Right renal pelvis (tissue), 4 donors: Measurements from ENCODE around the gene GAB4. TPM values are rescaled to one million over a fixed set of nuclear protein-coding genes. Genes with fewer than 3 reads are reported as not detected.
"Not testable (repeated sequence)": the region's sequence is repeated elsewhere in the genome, so short reads cannot be mapped to it uniquely, and the experiment has no call there.

Experiments
- DNase-seq, 4 donors: peaks; one replicate each; pipeline ENCODE4 v3.0.0-alpha.2; 2013; ENCODE audit warnings: low read depth in 4 of 4, low spot score in 3 of 4, missing footprints in 1 of 4
- polyA plus RNA-seq, 4 donors: library from polyadenylated mRNA; unstranded; fragments of 120-200 nt; gene quantifications; one replicate each; pipeline ENCODE4 v1.2.1, GENCODE V29; 2013; ENCODE audit not compliant: insufficient read length in 4 of 4

The GAB4 gene
- polyA plus RNA-seq, 4 donors, result not detected

GRCh38 chr22:16960220-16960883, 47.7 kb downstream of the GAB4 start:
- no peak for DNase-seq

- DNase-seq, result no peak
Measured at GRCh38 chr22:16959345-16959930, 48.6 kb downstream of the GAB4 start.

DNA sequence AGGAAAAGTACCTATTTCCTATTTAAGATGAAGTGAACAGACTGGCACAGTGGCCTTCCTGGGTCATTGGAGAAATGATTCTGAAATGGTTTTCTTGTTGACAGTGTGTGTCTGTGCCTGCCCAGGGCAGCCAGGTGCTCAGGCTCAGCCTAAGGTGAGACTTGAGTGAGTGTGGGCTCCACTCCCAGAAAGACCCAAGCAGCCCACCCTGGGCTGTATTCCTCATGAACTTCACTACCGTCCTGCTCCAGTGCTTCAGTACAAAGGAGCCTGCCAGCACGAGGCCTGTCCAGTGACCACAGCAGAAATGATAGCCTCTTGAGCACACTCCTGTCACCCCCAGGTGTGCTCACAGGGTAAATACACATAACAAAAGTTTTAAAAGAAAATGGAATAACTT, 49.5 kb downstream of the GAB4 start:
- no peak for DNase-seq

DNA sequence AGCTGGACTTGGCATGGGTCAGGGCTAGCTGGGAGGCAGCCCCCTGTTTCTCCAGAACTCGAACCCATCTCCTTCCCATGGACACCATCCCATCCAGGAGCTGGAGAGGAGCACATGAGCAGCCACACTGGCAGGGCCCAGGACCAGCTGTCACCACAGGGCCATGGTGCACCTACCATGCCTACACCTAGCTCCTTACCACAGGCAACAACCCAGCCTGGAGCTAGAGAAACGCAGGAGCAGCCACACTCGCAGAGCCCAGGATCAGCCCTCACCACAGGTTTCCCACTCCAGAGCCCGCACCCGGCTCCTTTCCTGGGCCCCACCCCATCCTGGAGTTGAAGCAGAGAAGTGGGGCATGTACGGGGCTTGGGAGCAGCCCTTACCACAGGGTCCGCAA, 50.2 kb downstream of the GAB4 start:
- DNase-seq, result no peak

GRCh38 chr22:16956290-16956689, 51.7 kb downstream of the GAB4 start:
- no peak for DNase-seq

- peak in 3 of 4 donors; percentile 1 to 20 (median 5) for DNase-seq
Measured at GRCh38 chr22:16955678-16956210, 52.3 kb downstream of the GAB4 start.

DNA sequence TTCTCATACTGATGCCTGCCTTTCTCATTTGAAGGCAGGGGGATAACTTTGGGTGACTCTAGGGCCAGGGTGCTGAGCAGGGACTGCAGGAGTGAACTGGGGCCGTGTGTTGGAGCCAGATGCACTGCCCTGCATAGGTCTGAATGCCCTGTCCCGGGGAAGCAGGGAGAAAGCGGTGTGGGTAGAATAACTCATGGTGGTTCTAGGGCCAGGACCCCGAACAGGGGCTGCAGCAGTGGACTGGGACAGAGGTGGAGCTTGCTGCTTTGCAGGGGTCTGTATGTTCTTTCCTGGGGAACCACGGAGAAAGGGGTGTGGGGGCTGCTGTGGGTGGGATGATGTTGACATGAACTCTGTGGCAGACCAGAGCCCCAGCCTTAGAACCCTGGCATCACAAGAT, 52.9 kb downstream of the GAB4 start:
- no peak for DNase-seq

DNA sequence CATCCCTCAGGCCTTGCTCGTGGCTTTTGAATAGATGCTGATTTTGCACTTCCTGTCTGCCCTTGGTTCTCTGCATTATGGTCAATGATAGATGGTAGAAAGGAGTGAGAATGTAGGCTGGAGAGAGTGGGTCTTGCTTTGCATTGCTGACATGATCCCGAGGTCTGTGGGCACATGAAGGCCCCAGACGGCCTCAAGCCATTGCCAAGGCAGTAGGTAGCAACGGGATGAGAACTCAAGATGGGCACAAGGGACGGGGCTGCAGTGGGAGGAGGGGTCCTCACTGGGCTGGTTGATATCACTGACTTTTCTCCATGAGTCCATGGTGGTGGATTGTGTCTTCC, 54.0 kb downstream of the GAB4 start:
- DNase-seq, result no peak

GRCh38 chr22:16953206-16954059, 54.6 kb downstream of the GAB4 start:
- DNase-seq, result no peak

- DNase-seq, result no peak
Measured at GRCh38 chr22:16949561-16949960, 58.5 kb downstream of the GAB4 start.

GRCh38 chr22:16937811-16938210, 70.2 kb downstream of the GAB4 start:
- DNase-seq, result no peak

- not testable (repeated sequence) for DNase-seq
Measured at GRCh38 chr22:16937209-16937608, 70.8 kb downstream of the GAB4 start.

- no peak for DNase-seq
Measured at GRCh38 chr22:16936625-16937024, 71.4 kb downstream of the GAB4 start.

- DNase-seq, result no peak
Measured at GRCh38 chr22:16935209-16935608, 72.8 kb downstream of the GAB4 start.

DNA sequence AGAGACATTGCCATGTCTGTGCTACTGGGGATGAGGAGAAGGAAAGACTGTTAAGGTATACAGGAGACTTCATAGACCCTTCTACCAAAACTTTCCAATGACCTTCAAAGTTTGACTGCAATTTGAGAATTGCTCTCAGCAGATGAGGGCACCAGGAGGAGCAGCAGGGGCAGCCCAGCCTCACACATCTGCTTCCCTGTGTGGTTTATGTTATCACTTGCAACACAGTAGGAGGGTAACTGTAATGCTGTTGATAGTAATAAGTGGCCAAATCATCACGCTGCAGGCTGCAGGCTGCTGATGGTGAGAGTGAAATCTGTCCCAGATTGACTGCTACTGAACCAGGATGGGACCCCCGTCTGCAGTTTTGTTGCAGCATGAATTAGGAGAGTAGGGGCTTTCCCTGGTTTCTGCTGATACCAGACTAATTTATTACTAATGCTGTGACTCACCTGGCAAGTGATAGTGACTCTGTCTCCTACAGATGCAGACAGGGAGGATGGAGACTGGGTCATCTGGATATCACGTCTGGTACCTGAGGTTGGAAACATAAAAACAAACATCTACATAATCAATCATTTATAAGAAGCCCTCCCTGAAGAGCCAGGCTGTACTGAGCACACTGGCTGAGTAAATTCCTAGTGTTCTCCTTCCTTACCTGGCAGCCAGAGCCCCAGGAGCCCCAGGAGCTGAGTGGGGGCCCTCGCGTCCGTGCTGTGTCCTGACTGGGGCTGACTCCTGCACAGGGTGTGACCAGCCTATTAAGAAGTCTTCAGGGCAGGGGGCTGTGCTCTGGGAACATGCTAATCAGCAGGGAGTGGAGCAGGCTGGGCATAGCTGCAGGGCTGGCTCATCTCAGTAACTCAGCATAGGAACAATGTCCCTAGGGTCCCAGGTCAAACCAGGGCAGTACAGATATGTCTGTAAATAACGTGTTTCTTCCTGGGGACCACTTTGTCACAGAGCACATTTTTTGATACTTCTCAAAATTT, 74.4 kb downstream of the GAB4 start:
- no peak for DNase-seq

GRCh38 chr22:16932577-16932976, 75.4 kb downstream of the GAB4 start:
- no peak for DNase-seq

DNA sequence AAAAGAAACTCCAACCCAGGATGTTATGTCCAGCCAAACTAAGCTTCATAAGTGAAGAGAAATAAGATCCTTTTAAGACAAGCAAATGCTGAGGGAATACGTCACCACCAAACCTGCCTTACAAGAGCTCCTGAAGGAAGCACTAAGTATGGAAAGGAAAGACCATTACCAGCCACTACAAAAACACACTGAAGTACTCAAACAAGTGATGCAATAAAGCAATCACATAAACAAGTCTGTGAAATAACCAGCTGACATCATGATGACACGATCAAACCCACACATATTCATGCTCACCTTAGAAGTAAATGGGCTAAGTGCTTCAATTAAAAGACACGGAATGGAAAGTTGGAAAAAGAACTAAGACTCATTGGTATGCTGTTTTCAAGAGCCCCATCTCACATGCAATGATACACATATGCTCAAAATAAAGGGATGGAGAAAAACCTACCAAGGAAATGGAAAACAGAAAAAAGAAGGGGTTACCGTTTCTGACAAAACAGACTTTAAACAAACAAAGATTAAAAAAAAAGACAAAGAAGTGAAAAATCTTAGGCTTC, 82.5 kb downstream of the GAB4 start:
- no peak for DNase-seq

DNA sequence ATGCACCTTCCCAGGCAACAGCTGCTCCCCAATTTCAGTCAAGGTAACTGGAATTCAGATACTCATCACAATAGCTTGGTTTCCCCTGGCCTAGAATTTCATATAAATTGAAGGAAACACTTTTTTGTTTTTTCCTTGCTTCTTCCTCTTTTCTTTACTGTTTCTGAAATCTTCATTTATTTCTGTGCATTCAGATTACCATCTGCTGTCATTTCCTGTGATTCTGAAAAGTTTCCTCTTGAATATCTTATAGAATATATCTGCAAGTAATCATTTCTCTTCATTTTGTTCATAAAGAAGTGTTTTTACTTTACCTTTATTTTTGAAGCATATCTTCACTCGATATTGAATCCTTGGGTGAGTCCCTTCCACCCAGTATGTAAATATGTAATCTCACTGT, 85.3 kb downstream of the GAB4 start:
- no peak for DNase-seq

GRCh38 chr22:16922076-16922475, 85.9 kb downstream of the GAB4 start:
- DNase-seq, result no peak
